ENCODE data around the gene NEU2.

NEU2 gene

DNA sequence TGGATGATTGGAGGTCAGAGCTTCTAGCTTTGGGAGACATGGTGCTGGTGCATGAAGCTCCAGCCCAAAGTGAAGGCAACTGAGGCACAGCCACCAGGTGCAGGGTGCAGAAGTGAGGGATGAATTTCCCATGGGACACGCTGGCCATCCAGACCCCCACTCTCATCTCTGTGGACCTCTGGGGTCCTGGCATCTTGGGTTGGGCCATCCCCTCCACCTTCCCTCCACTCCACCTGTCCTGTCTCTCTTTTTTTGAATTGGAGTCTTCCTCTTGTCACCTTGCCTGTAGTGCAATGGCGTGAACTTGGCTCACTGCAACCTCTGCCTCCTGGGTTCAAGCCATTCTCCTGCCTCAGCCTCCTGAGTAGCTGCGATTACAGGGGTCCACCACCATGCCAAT lies 22.8 kb upstream of the NEU2 start:
- Histone ChIP-seq H3K27me3 (ENCODE audit: control insufficient read depth, insufficient read depth, low read length) (no peaks in the 10 kb centered on the region), H3K9me3 (ENCODE audit: control insufficient read depth, low read length) (no peaks in the 10 kb centered on the region), H3K36me3 (ENCODE audit: control insufficient read depth, insufficient read depth, low read length) (no peaks in the 10 kb centered on the region), H3K27ac (no peak overlapping the region), H3K9ac (no peak overlapping the region), H3K79me2 (no peaks in the 10 kb centered on the region), H3K4me3 (ENCODE audit: low read depth, low read length) (no peak overlapping the region), H2AFZ (no peak overlapping the region), H3K4me1 (no peaks in the 10 kb centered on the region), H3K4me2 (ENCODE audit: low read length) (no peak overlapping the region)
- TF ChIP-seq CTCF (IDR thresholded peaks at IDR 0.05), result no peak

DNA sequence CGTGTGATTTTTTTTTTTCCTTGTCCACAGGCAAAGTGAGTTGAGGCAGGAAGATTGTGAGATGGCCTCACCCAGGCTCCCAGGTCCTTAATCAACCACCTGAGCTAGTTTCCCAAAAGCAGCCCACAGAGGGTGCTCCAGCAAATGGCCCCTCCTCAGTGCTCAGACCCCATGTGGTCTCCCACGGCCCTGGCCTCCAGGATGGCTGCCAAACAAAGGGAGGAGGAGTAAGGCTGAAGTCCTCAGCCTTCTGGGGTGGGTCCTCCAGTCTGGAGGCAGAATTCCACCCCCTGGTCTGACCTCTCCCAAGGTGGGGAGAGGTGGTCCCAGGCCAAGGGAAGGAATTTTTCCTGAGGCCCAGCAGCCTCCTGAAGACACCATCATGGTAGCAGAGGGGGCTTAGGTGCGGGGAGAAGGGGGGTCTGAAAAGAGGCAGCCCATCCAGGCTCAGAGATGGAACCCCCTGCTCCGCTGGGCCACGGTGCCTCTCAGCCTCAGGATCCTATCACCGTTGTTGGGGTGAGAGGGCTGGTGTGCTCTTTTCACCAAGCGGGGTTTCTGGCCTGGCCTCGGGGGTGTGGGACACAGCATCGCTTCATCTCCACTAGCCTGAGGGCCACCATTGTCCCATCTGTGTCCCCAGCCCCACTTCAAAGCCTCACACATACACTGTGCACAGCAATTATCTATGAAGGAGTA lies 21.8 kb upstream of the NEU2 start:
- Histone ChIP-seq H3K4me2 (ENCODE audit: low read length) (no peak overlapping the region), H3K27me3 (ENCODE audit: control insufficient read depth, insufficient read depth, low read length) (no peaks in the 10 kb centered on the region), H2AFZ (no peak overlapping the region), H3K9me3 (ENCODE audit: control insufficient read depth, low read length) (no peaks in the 10 kb centered on the region), H3K4me1 (no peaks in the 10 kb centered on the region), H3K79me2 (no peaks in the 10 kb centered on the region), H3K4me3 (ENCODE audit: low read depth, low read length) (no peak overlapping the region), H3K27ac (no peak overlapping the region), H3K36me3 (ENCODE audit: control insufficient read depth, insufficient read depth, low read length) (no peaks in the 10 kb centered on the region), H3K9ac (no peak overlapping the region)
- no peak for TF ChIP-seq CTCF (IDR thresholded peaks at IDR 0.05)

DNA sequence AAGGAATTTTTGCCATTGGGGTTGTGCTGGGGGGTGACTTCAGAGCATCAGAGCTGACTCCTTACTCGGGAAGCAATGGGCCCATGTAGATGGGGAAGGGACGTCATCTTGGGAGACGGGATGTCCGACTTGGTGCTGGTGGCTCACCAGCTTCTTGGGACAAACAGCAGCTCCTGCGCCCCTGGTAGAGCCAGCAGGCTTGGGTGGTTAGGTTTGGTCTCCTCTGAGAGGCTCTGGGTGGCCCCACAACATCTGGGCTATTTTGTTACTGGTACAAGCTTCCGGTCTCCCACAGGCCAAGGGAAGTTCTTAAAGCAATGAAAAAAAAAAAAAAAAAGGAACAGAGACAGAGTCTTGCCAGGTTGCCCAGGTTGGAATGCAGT lies 21.2 kb upstream of the NEU2 start:
- H2AFZ ChIP-seq, result no peak overlapping the region
- no peaks in the 10 kb centered on the region for H3K4me1 ChIP-seq
- H3K9ac ChIP-seq, result no peak overlapping the region
- H3K4me3 ChIP-seq (ENCODE audit: low read depth, low read length), result no peak overlapping the region
- H3K79me2 ChIP-seq, result no peaks in the 10 kb centered on the region
- H3K9me3 ChIP-seq (ENCODE audit: control insufficient read depth, low read length), result no peaks in the 10 kb centered on the region
- no peak overlapping the region for H3K27ac ChIP-seq
- H3K4me2 ChIP-seq (ENCODE audit: low read length), result no peak overlapping the region
- no peaks in the 10 kb centered on the region for H3K36me3 ChIP-seq (ENCODE audit: control insufficient read depth, insufficient read depth, low read length)
- no peaks in the 10 kb centered on the region for H3K27me3 ChIP-seq (ENCODE audit: control insufficient read depth, insufficient read depth, low read length)
- TF ChIP-seq CTCF (IDR thresholded peaks at IDR 0.05), result no peak

- no peak overlapping the region for H3K9ac ChIP-seq
- H3K27ac ChIP-seq, result no peak overlapping the region
- no peak overlapping the region for H2AFZ ChIP-seq
- H3K4me2 ChIP-seq (ENCODE audit: low read length), result no peak overlapping the region
- no peaks in the 10 kb centered on the region for H3K27me3 ChIP-seq (ENCODE audit: control insufficient read depth, insufficient read depth, low read length)
- H3K36me3 ChIP-seq (ENCODE audit: control insufficient read depth, insufficient read depth, low read length), result no peaks in the 10 kb centered on the region
- H3K4me1 ChIP-seq, result no peaks in the 10 kb centered on the region
- no peaks in the 10 kb centered on the region for H3K79me2 ChIP-seq
- no peak overlapping the region for H3K4me3 ChIP-seq (ENCODE audit: low read depth, low read length)
- H3K9me3 ChIP-seq (ENCODE audit: control insufficient read depth, low read length), result no peaks in the 10 kb centered on the region
- no peak for TF ChIP-seq CTCF (IDR thresholded peaks at IDR 0.05)
These were observed 20.8 kb upstream of the NEU2 start for GRCh38 chr2:233011702-233012131.

GRCh38 chr2:233012301-233012971 lies 20.0 kb upstream of the NEU2 start:
- TF ChIP-seq CTCF (IDR thresholded peaks at IDR 0.05), result no peak
- Histone ChIP-seq H3K4me3 (ENCODE audit: low read depth, low read length) (no peak overlapping the region), H3K79me2 (no peaks in the 10 kb centered on the region), H3K9ac (no peak overlapping the region), H3K4me1 (no peaks in the 10 kb centered on the region), H2AFZ (no peak overlapping the region), H3K9me3 (ENCODE audit: control insufficient read depth, low read length) (no peaks in the 10 kb centered on the region), H3K4me2 (ENCODE audit: low read length) (no peak overlapping the region), H3K36me3 (ENCODE audit: control insufficient read depth, insufficient read depth, low read length) (no peaks in the 10 kb centered on the region), H3K27ac (no peak overlapping the region), H3K27me3 (ENCODE audit: control insufficient read depth, insufficient read depth, low read length) (no peaks in the 10 kb centered on the region)

Measured in parathyroid adenoma (tissue), 2 donors.